Measurements from ENCODE around the gene ZNF628. TPM values are rescaled to one million over a fixed set of nuclear protein-coding genes. Genes with fewer than 3 reads are reported as not detected.

The ZNF628 gene
- total RNA-seq, 1 experiment from 2014 or later = 12.3 TPM

DNA sequence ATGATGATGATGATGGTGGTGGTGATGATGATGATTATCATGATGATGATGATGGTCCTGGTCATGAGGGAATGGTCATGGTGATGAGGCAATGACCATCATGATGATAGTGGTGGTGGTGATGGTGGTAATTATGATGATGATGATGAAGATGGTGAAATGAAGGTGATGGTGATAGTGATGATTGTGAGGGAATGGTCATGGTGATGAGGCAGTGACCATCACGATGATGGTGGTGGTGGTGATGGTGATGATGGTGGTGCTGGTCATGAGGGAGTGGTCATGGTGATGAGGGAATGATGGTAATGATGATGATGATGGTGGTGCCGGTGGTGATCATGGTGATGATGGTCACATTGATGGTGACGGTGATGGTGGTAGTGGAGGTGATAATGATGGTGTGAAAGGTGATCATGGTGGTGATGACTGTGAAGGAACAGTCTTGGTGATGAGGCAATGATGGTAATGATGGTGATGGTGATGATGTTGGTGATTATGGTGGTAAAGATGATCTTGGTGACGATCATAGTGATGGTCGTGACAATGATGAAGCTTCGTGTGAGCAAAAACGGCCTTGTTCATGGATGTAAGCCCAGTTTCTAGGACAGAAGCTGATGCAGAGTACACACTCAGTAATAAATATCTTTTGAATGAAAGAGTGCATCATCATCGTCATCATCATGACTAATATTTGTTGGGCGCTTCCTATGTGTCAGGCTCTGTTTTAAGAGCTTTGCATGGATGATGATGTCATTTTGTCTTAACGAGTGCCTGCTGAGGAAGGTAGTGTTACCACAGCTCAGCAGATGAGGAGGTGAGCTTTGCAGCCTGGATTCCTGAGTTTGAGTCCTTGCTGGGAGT lies 43.3 kb downstream of the ZNF628 start:
- intact Hi-C loops (cut with micrococcal nuclease; ENCODE audit: unreplicated experiment) = no loop called here
- BruUV-seq (replicated peaks) = no TSS peak
- H3K36me3 Mint-ChIP-seq (ENCODE audit: insufficient read depth, unreplicated experiment) = peaks cover 6% of the 10 kb centered on the region
- no peak for TF ChIP-seq CTCF (IDR thresholded peaks at IDR 0.05; ENCODE audit: insufficient read depth in 1 of 2, low read depth in 1 of 2, low read length in 1 of 2, severe bottlenecking in 1 of 2, unreplicated experiment in 1 of 2)
- no peaks in the 10 kb centered on the region for H3K4me1 Mint-ChIP-seq (ENCODE audit: low read depth, unreplicated experiment)
- DNase-seq = no peak
- no peak overlapping the region for H3K4me3 Mint-ChIP-seq (ENCODE audit: unreplicated experiment)
- H3K27ac Mint-ChIP-seq (ENCODE audit: unreplicated experiment) = no peak overlapping the region
- ChIA-PET POLR2A (no interaction called here), CTCF (interaction anchor here (0.8 kb wide), 1 partner anchor 113 kb away, joined by 3 read pairs; no protein-coding TSS in a partner anchor)
- no peaks in the 10 kb centered on the region for H3K9me3 ChIP-seq
- no peak overlapping the region for H3K4me3 ChIP-seq (ENCODE audit: low read depth, low read length)
- H3K27me3 ChIP-seq (replicated peaks; ENCODE audit: control insufficient read depth, insufficient read depth, low read length) = no peaks in the 10 kb centered on the region
- H3K27me3 Mint-ChIP-seq (ENCODE audit: insufficient read depth, unreplicated experiment) = no peaks in the 10 kb centered on the region
- no peaks in the 10 kb centered on the region for H3K36me3 ChIP-seq (ENCODE audit: control insufficient read depth, insufficient read depth, low read length)
- H3K9me3 Mint-ChIP-seq (ENCODE audit: unreplicated experiment) = no peaks in the 10 kb centered on the region
- peaks cover 8% of the 10 kb centered on the region for H3K4me1 ChIP-seq

DNA sequence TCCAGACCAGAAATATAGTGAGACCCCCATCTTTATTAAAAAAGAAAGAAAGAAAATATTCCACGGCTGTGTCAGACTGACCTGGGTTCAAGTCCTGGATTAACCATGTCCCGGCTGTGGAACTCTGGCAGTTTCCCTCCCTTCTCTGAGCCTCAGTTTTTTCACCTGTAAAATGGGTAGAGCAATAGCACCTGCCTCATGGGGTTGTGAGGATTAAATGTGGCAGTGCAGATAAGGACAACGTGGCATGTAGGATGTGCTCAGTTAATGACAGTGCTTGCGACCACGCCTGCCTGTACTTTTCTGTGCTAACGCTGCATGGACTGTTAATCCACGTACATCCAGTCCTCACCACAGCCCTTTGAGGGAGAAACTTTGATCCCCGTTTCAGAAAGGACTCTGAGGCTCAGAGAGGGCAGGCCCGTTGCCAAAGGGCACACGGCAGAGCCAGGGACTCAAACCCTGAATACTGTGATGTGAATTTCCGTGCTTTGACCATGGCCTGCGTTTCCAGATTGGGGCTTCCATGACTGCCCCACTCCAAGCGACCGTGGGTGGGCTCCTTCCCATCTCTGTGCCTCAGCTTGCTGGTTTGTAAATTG lies 44.4 kb downstream of the ZNF628 start:
- H3K27ac Mint-ChIP-seq (ENCODE audit: unreplicated experiment) = no peak overlapping the region
- Histone ChIP-seq H3K27me3 (replicated peaks; ENCODE audit: control insufficient read depth, insufficient read depth, low read length) (no peaks in the 10 kb centered on the region), H3K9me3 (no peaks in the 10 kb centered on the region), H3K36me3 (ENCODE audit: control insufficient read depth, insufficient read depth, low read length) (no peaks in the 10 kb centered on the region), H3K4me1 (peaks cover 8% of the 10 kb centered on the region), H3K4me3 (ENCODE audit: low read depth, low read length) (no peak overlapping the region)
- no peaks in the 10 kb centered on the region for H3K4me1 Mint-ChIP-seq (ENCODE audit: low read depth, unreplicated experiment)
- intact Hi-C loops (cut with micrococcal nuclease; ENCODE audit: unreplicated experiment) = no loop called here
- no peak overlapping the region for H3K4me3 Mint-ChIP-seq (ENCODE audit: unreplicated experiment)
- CTCF ChIA-PET = interaction anchor here (0.8 kb wide), 1 partner anchor 112 kb away, joined by 3 read pairs; no protein-coding TSS in a partner anchor
- no TSS peak for BruUV-seq (replicated peaks)
- H3K27me3 Mint-ChIP-seq (ENCODE audit: insufficient read depth, unreplicated experiment) = no peaks in the 10 kb centered on the region
- no peak for DNase-seq
- no peaks in the 10 kb centered on the region for H3K9me3 Mint-ChIP-seq (ENCODE audit: unreplicated experiment)
- TF ChIP-seq CTCF (IDR thresholded peaks at IDR 0.05; ENCODE audit: insufficient read depth in 1 of 2, low read depth in 1 of 2, low read length in 1 of 2, severe bottlenecking in 1 of 2, unreplicated experiment in 1 of 2) = no peak
- peaks cover 6% of the 10 kb centered on the region for H3K36me3 Mint-ChIP-seq (ENCODE audit: insufficient read depth, unreplicated experiment)
- POLR2A ChIA-PET = no interaction called here

GRCh38 chr19:55525289-55526101 lies 49.1 kb downstream of the ZNF628 start:
- Histone ChIP-seq H3K9me3 (peaks cover 3% of the 10 kb centered on the region; the same call in 1 of the 2 replicates), H3K36me3 (ENCODE audit: control insufficient read depth, insufficient read depth, low read length) (no peaks in the 10 kb centered on the region), H3K27me3 (replicated peaks; ENCODE audit: control insufficient read depth, insufficient read depth, low read length) (no peaks in the 10 kb centered on the region), H3K4me1 (no peaks in the 10 kb centered on the region), H3K4me3 (ENCODE audit: low read depth, low read length) (no peak overlapping the region)
- H3K27ac Mint-ChIP-seq (ENCODE audit: unreplicated experiment) = no peak overlapping the region
- POLR2A ChIA-PET = no interaction called here
- H3K9me3 Mint-ChIP-seq (ENCODE audit: unreplicated experiment) = no peaks in the 10 kb centered on the region
- H3K4me1 Mint-ChIP-seq (ENCODE audit: low read depth, unreplicated experiment) = no peaks in the 10 kb centered on the region
- no TSS peak for BruUV-seq (replicated peaks)
- intact Hi-C loops (cut with micrococcal nuclease; ENCODE audit: unreplicated experiment) = no loop called here
- no peak overlapping the region for H3K4me3 Mint-ChIP-seq (ENCODE audit: unreplicated experiment)
- CTCF ChIA-PET = interaction anchor here (0.6 to 1.1 kb wide), 3 partner anchors 12 to 636 kb away, joined by 3 to 7 read pairs (median 3); no protein-coding TSS in a partner anchor
- TF ChIP-seq CTCF (IDR thresholded peaks at IDR 0.05; ENCODE audit: insufficient read depth in 1 of 2, low read depth in 1 of 2, low read length in 1 of 2, severe bottlenecking in 1 of 2, unreplicated experiment in 1 of 2) = no peak
- no peaks in the 10 kb centered on the region for H3K27me3 Mint-ChIP-seq (ENCODE audit: insufficient read depth, unreplicated experiment)
- no peak for DNase-seq
- H3K36me3 Mint-ChIP-seq (ENCODE audit: insufficient read depth, unreplicated experiment) = no peaks in the 10 kb centered on the region
